Activated CD8-positive, alpha-beta memory T cell treated with anti-CD3 and anti-CD28 coated beads, Interleukin-2, amount 50 U/mL, for 48 hours (primary cell): ENCODE results near the gene BID.
"Not testable (repeated sequence)": the region's sequence is repeated elsewhere in the genome, so short reads cannot be mapped to it uniquely, and the experiment has no call there.

ENCODE experiments used
- DNase-seq: peaks from one replicate; pipeline ENCODE4 v3.0.0-alpha.2; 2020

The BID gene

DNA sequence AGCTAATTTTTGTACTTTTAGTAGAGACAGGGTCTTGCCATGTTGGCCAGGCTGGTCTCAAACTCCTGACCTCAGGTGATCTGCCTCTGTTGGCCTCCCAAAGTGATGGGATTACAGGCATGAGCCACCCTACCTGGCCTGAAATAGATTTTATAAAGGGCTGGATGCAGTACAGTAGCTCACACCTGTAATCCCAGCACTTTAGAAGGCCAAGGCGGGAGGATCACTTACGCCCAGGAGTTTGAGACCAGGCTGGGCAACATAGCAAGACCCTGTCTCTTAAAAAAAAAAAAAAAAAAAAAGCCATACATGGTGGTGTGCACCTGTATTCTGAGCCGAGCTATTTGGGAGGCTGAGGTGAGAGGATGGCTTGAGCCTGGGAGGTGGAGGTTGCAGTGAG lies 76.0 kb downstream of the BID start:
- DNase-seq, result not testable (repeated sequence)

DNA sequence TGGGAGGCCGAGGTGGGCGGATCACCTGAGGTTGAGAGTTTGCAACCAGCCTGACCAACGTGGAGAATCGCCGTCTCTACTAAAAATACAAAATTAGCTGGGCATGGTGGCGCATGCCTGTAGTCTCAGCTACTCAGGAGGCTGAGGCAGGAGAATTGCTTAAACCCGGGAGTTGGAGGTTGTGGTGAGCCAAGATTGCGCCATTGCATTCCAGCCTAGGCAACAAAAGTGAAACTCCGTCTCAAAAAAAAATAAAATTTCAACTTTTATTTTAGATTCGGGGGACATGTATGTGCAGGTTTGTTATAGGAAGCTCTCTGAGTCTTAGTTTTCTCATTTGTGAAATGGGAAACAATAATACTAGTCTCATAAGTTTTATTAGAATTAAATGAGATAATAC lies 77.1 kb downstream of the BID start:
- DNase-seq, result not testable (repeated sequence)

DNA sequence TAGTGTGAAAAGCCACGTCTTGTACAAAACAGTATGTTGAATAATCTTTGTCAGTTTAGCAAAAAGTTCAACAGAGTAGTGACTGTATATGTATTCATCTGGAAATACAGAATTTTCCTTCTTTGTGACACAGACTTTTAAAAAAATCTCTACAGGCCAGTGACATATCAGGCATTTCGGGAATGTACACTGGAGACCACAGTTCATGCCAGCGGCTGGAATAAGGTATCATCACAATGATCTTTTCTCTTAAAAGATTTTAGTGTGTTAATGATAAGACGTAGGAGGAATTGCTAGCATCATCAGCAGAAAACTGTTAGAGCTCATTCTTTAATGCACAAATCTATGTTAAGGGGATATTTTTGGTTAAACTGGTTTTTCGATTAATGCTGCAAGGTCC lies 78.3 kb downstream of the BID start:
- no peak for DNase-seq

DNA sequence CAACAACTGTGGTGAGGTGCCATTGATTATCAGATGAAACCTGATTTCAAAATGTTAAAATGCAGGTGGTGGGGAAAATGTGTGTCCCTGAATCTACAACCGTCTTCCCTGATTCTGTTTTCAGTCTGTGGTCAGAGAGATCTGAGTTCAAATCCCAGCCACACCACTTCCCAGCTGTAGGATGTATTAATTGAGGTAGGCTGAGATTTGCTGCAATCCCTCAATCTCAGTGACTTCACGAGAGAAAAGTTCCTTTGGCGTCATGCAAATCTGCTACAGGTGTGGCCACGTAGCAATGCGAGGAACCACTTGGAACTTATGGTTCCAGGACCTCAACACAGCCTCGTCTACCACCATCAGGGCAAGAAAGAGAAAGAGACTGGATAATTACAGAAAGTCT lies 79.5 kb downstream of the BID start:
- no peak for DNase-seq

DNA sequence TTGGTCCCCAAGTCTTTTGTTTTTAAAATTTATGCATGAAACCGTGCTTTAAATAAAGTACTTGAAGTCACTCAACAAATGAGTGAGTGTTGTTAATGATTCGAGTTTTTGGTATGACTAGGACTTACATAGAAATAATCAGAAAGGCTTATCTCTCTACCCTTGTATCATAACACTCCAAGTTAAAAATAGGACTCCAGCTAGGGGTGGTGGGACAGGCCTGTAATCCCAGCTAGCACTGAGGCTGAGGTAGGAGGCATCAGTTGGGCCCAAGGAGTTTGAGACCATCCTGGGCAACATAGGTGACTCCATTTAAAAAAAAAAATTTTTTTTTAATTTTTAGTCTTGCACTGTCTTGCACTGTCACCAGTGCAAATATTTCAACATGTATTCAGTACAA lies 80.1 kb downstream of the BID start:
- no peak for DNase-seq

DNA sequence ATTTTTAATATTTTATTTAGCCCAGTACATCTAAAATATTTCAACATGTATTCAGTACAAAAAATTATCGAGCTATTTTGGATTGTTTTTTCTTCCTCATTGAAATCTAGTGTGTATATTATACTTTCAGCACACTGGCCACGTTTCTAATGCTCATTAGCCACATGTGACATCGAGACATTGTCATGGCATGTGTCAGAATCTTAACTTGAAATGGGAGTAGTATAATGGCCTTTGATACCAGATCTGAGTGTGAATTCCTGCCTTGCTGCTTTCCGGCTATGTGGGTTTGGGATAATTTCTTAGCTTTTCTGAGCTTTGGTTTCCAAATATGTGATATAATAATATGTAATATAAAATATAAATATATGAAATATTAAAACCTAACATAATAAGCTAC lies 81.4 kb downstream of the BID start:
- DNase-seq, result no peak

DNA sequence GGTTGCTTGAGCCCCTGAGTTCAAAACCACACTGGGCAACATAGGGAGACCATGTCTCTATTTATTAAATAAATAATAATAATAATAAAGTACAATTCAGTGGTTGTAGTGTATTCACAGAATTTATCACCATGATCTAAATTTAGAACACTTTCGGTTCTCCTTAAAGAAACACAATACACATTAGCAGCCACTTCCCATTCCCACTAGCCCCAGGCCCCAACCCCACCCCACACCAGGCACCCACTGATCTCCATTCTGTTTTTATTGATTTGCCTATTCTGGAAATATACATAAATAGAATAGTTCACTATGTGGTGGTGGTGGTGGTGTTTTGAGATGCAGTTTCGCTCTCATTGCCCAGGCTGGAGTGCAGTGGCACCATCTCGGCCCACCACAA lies 90.0 kb downstream of the BID start:
- DNase-seq, result no peak
